NCI-H1105 (cell line): ENCODE data around the gene S100A6.
"Not testable (repeated sequence)": the region's sequence is repeated elsewhere in the genome, so short reads cannot be mapped to it uniquely, and the experiment has no call there.

Source experiments
- DNase-seq: peaks from one replicate; lab custom pipeline; 2025; lab: John Stamatoyannopoulos, UW

S100A6 gene

GRCh38 chr1:153535242-153536011 is at the start of gene S100A6:
S100A6 (minus strand) TSS chr1:153535991; CDS start chr1:153535339, 652 bp downstream.
- no peak for DNase-seq

- no peak for DNase-seq
Observed at GRCh38 chr1:153585006-153585405, 49.2 kb upstream of the S100A6 start.

- no peak for DNase-seq
Observed at GRCh38 chr1:153583976-153584375, 48.2 kb upstream of the S100A6 start.

- DNase-seq = not testable (repeated sequence)
Observed at GRCh38 chr1:153583514-153583913, 47.7 kb upstream of the S100A6 start.

- not testable (repeated sequence) for DNase-seq
Observed at GRCh38 chr1:153582836-153583235, 47.0 kb upstream of the S100A6 start.

GRCh38 chr1:153578936-153579335 is 43.1 kb upstream of the S100A6 start:
- no peak for DNase-seq

- no peak for DNase-seq
Observed at GRCh38 chr1:153578490-153578889, 42.7 kb upstream of the S100A6 start.

GRCh38 chr1:153577624-153578051 is 41.8 kb upstream of the S100A6 start:
- DNase-seq = no peak

GRCh38 chr1:153577138-153577537 is 41.3 kb upstream of the S100A6 start:
- no peak for DNase-seq

GRCh38 chr1:153575497-153575896 is 39.7 kb upstream of the S100A6 start:
- DNase-seq = not testable (repeated sequence)

- not testable (repeated sequence) for DNase-seq
Observed at GRCh38 chr1:153575081-153575491, 39.3 kb upstream of the S100A6 start.

GRCh38 chr1:153573351-153573750 is 37.6 kb upstream of the S100A6 start:
- no peak for DNase-seq

GRCh38 chr1:153572569-153573015 is 36.8 kb upstream of the S100A6 start:
- no peak for DNase-seq

GRCh38 chr1:153571706-153572105 is 35.9 kb upstream of the S100A6 start:
- DNase-seq = no peak

GRCh38 chr1:153570874-153571273 is 35.1 kb upstream of the S100A6 start:
- no peak for DNase-seq

- no peak for DNase-seq
Observed at GRCh38 chr1:153569465-153569864, 33.7 kb upstream of the S100A6 start.

- DNase-seq = peak; percentile 89
Observed at GRCh38 chr1:153568367-153569099, 32.7 kb upstream of the S100A6 start.

GRCh38 chr1:153567621-153568366 is 32.0 kb upstream of the S100A6 start:
- DNase-seq = no peak

- no peak for DNase-seq
Observed at GRCh38 chr1:153566414-153567371, 30.9 kb upstream of the S100A6 start.

GRCh38 chr1:153565529-153566374 is 30.0 kb upstream of the S100A6 start, which contains the start of gene S100A2:
S100A2 (minus strand) TSS chr1:153565844; CDS start chr1:153563877, 1,967 bp downstream.
- no peak for DNase-seq
